Stomach (tissue), 9 donors: ENCODE measurements around the gene SLC5A10. TPM values are rescaled to one million over a fixed set of nuclear protein-coding genes. Genes with fewer than 3 reads are reported as not detected.

Source experiments
- DNase-seq, 2 donors: peaks; one replicate each; pipeline versions ENCODE4 v3.0.0 to v3.0.0-alpha.2; 2013 to 2019
- H3K27ac ChIP-seq, 5 donors: fragments of 200-600 bp in 4 of 5; sonication (generic) in 4 of 5; one replicate each; pipeline ENCODE4 v1.5.1; 2013 to 2019; ENCODE audit warnings: mild to moderate bottlenecking in 1 of 5, moderate library complexity in 1 of 5
- H3K27me3 ChIP-seq, 3 donors: fragments of 200-600 bp; sonication (generic); one replicate each; pipeline ENCODE4 v1.5.1; 2017 to 2019; ENCODE audit warnings: mixed run types in 1 of 3
- H3K36me3 ChIP-seq, 4 donors: fragments of 200-600 bp; sonication (generic); 1 replicate in 3 of 4; 2 replicates in 1 of 4; pipeline ENCODE4 v1.5.1; 2016 to 2019
- H3K4me1 ChIP-seq, 4 donors: fragments of 200-600 bp; sonication (generic); one replicate each; pipeline ENCODE4 v1.5.1; 2016 to 2019
- H3K4me3 ChIP-seq, 4 donors: fragments of 200-600 bp; sonication (generic) in 3 of 4; one replicate each; pipeline ENCODE4 v1.5.1; 2016 to 2019; ENCODE audit warnings: mild to moderate bottlenecking in 1 of 4
- H3K9me3 ChIP-seq, 4 donors: fragments of 200-600 bp; sonication (generic); one replicate each; pipeline ENCODE4 v1.5.1; 2016 to 2019
- CTCF ChIP-seq, 7 experiments: fragments of 450-650 bp in 4 of 7; fragments of 200-600 bp in 3 of 7; sonication (generic) in 3 of 7; IDR thresholded peaks; one replicate each; pipeline ENCODE4 v1.5.1; 2016 to 2019; ENCODE audit warnings: antibody characterized with exemption in 7 of 7, control low read depth in 2 of 7, mild to moderate bottlenecking in 1 of 7
- EP300 ChIP-seq: sonication (generic); formaldehyde crosslinking; IDR thresholded peaks from one replicate; pipeline ENCODE4 v1.6.1; 2017; ENCODE audit warnings: antibody characterized with exemption
- POLR2A ChIP-seq, 4 donors: fragments of 450-650 bp; IDR thresholded peaks; one replicate each; pipeline ENCODE4 v1.6.1; 2016; ENCODE audit warnings: antibody characterized with exemption in 4 of 4, control low read depth in 2 of 4, mild to moderate bottlenecking in 1 of 4, moderate library complexity in 1 of 4
- POLR2AphosphoS5 ChIP-seq, 3 donors: sonication (generic); formaldehyde crosslinking; IDR thresholded peaks; one replicate each; pipeline ENCODE4 v1.6.1; 2016; ENCODE audit warnings: antibody characterized with exemption in 3 of 3
- WGBS, 5 donors: extraction: QIAGEN DNeasy Blood & Tissue Kit in 3 of 5; methylation state at CpG; one replicate each; pipeline versions ENCODE4 v1.1.5 to v1.1.7; 2013 to 2018; 5-methylcytosine and 5-hydroxymethylcytosine counted together
- intact Hi-C: fragments of 100-400 bp; cut with DNase I; formaldehyde crosslinking; loops from one replicate; pipeline ENCODE4 v1.15.1; 2023; ENCODE audit warnings: low total_unique reads
- polyA plus RNA-seq, 3 donors: library from polyadenylated mRNA; stranded (reverse); fragments of 200-250 nt; gene quantifications; one replicate each; pipeline ENCODE4 v1.2.3, GENCODE V29; 2013
- total RNA-seq, 5 donors: library from RNA; depleted of rRNA; stranded (reverse); fragments of >200 nt; gene quantifications; one replicate each; pipeline versions ENCODE4 v1.1.0 to v1.2.3, GENCODE V29; 2014 to 2016
- donor health status: healthy with polysubstance abuse.
- donor health status: Bipolar disorder and iron deficiency.
- donor health status: healthy.

SLC5A10 gene
- total and polyA plus RNA-seq, 8 donors, result 0.06 to 0.46 (median 0.13) TPM; not detected in 5

- 89 to 96% (median 92%) methylated on average over 9 of the region's 9 CpGs for WGBS, 5 donors
- intact Hi-C loops, result no loop called here
Measured at GRCh38 chr17:18928628-18929125, 23.3 kb upstream of the SLC5A10 start.

GRCh38 chr17:18932360-18933055 lies 19.5 kb upstream of the SLC5A10 start:
- no peak for TF ChIP-seq EP300
- no peak for TF ChIP-seq CTCF (IDR thresholded peaks at IDR 0.05)
- no peak for TF ChIP-seq POLR2A (IDR thresholded peaks at IDR 0.05)
- TF ChIP-seq POLR2AphosphoS5 (IDR thresholded peaks at IDR 0.05), result no peak
- peaks cover 26 to 45% (median 40%) of the 10 kb centered on the region in 4 donors for H3K36me3 ChIP-seq
- H3K4me3 ChIP-seq, result no peak overlapping the region
- H3K4me1 ChIP-seq, result no peaks in the 10 kb centered on the region
- no peaks in the 10 kb centered on the region for H3K27me3 ChIP-seq
- H3K27ac ChIP-seq, result no peak overlapping the region
- intact Hi-C loops, result no loop called here
- DNase-seq, result no peak
- H3K9me3 ChIP-seq, result no peaks in the 10 kb centered on the region
- WGBS, 5 donors, result 62 to 79% (median 72%) methylated on average over 5 of the region's 5 CpGs

More at GRCh38 chr17:18928628-18929125, 23.3 kb upstream of the SLC5A10 start:
- Histone ChIP-seq H3K27ac (no peak overlapping the region), H3K27me3 (no peaks in the 10 kb centered on the region), H3K9me3 (no peaks in the 10 kb centered on the region), H3K36me3 (peaks cover 26 to 68% (median 55%) of the 10 kb centered on the region in 4 donors), H3K4me1 (peaks cover 0 to 11% (median 8%) of the 10 kb centered on the region in 4 donors), H3K4me3 (no peak overlapping the region)
- no peak for DNase-seq
- TF ChIP-seq EP300 (no peak), POLR2AphosphoS5 (IDR thresholded peaks at IDR 0.05) (no peak), CTCF (IDR thresholded peaks at IDR 0.05) (no peak), POLR2A (IDR thresholded peaks at IDR 0.05) (no peak)

DNA sequence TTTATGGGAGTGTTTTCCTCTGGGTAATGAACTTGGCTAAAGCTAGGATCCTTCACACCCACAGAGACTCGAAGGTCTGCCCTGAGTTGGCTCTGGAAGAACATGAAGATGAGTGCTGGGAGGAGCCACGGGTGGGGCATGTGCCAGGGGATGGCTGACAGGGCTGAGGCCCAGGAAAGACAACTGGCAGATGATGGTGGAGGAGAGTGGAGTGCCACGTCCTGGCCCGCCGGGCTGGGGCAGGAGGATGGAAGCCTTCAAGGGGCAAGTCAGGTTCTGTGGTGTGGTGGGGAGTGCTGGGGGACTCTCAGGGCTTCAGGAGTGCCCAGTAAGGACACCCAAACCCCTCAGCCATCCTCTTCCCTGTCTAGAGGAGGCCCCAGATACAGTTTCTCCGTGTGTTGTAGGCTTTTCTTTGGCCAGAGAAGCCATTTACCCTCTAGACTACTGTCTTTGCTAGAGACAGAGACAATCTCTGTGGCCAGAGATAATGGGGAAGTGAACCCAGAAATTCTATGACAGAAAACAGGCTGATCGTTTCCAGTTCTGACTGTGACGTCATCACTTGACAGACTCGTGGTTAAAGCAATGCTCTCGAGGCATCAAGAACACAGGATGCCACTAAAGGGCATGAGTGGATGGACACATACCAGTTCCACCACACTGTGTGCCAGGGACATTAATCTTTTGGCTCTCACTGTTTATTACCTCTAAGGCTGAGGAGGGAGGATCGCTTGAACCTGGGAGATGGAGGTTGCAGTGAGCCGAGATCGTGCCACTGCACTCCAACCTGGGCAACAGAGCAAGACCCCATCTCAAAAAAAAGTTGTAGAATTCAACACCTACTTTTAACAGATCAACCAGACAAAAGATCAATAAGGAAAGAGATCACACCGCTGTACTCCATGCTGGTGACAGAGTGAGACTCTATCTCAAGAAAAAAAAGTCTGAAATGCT lies 18.6 kb upstream of the SLC5A10 start:
- H3K36me3 ChIP-seq, result peaks cover 26 to 38% (median 32%) of the 10 kb centered on the region in 4 donors
- no peaks in the 10 kb centered on the region for H3K9me3 ChIP-seq
- DNase-seq, result no peak
- TF ChIP-seq POLR2AphosphoS5 (IDR thresholded peaks at IDR 0.05) (no peak), POLR2A (IDR thresholded peaks at IDR 0.05) (no peak), CTCF (IDR thresholded peaks at IDR 0.05) (no peak), EP300 (no peak)
- intact Hi-C loops, result no loop called here
- H3K27ac ChIP-seq, result no peak overlapping the region
- WGBS, 5 donors, result 81 to 86% (median 82%) methylated on average over 13 to 14 of the region's 14 CpGs
- H3K27me3 ChIP-seq, result no peaks in the 10 kb centered on the region
- peaks cover 0 to 6% (median 0%) of the 10 kb centered on the region in 4 donors for H3K4me1 ChIP-seq
- no peak overlapping the region for H3K4me3 ChIP-seq

DNA sequence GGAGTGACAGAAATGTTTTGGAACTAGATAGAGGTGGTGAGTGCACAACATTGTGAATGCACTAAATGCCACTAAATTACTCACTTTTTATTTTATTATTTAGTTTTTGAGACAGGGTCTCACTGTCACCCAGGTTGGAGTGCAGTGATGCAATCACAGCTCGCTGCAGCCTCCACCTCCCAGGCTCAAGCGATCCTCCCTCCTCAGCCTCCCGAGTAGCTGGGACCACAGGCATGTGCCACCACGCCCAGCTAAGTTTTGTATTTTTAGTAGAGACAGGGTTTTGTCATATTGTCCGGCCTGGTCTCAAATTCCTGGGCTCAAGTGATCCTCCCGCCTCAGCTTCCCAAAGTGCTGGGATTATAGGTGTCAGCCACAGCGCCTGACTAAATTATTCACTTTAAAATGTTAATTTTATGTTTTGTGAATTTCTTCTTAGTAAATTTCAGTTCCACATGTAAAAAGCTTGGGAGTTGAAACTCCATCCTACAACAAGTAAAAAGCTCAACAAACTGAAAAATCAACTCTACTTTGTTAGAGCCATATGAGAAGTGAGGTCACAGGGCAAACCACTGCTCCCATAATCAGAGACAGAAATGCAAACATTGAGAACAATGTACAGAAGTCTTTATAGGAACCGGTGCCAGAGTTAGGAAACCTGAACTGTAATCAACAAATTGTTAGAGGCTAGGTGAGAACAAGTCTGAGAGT lies 13.8 kb upstream of the SLC5A10 start:
- TF ChIP-seq EP300, result no peak
- no peak for TF ChIP-seq POLR2A (IDR thresholded peaks at IDR 0.05)
- TF ChIP-seq CTCF (IDR thresholded peaks at IDR 0.05), result no peak
- peak in 1 of 3 donors; percentile 8 for TF ChIP-seq POLR2AphosphoS5 (IDR thresholded peaks at IDR 0.05)
- WGBS, 5 donors, result 54 to 74% (median 64%) methylated on average over 8 of the region's 8 CpGs
- Histone ChIP-seq H3K36me3 (no peaks in the 10 kb centered on the region), H3K27me3 (no peaks in the 10 kb centered on the region), H3K4me1 (peaks cover 0 to 13% (median 4%) of the 10 kb centered on the region in 4 donors), H3K9me3 (no peaks in the 10 kb centered on the region), H3K4me3 (no peak overlapping the region), H3K27ac (no peak overlapping the region)
- intact Hi-C loops, result no loop called here
- peak in 1 of 2 donors; percentile 77 for DNase-seq
